B cell (primary cell): ENCODE measurements around the gene SMARCA4. TPM values are rescaled to one million over a fixed set of nuclear protein-coding genes. Genes with fewer than 3 reads are reported as not detected.

Experiments used
- ATAC-seq: fragments of 200-7000 bp; cut with Tn5 transposase; one replicate; pipeline ENCODE4 v1.10.0; 2021; ENCODE audit warnings: low read depth, mild to moderate bottlenecking, moderate number of reproducible peaks, moderate library complexity
- CTCF ChIA-PET: fragments of 350-600 bp; sonication (Branson Sonifier 250); formaldehyde crosslinking; loops from one replicate; lab custom pipeline; 2021; ENCODE audit warnings: antibody characterized with exemption, inconsistent platforms; lab: Charles Lee
- POLR2A ChIA-PET: fragments of 350-600 bp; sonication (Branson Sonifier 250); formaldehyde crosslinking; loops from one replicate; lab custom pipeline; 2021; ENCODE audit warnings: antibody characterized with exemption; lab: Charles Lee
- DNase-seq: peaks from one replicate; pipeline ENCODE4 v3.0.0; 2013
- H2AFZ ChIP-seq: 2 replicates; pipeline ENCODE4 v1.6.1; 2012; ENCODE audit warnings: mild to moderate bottlenecking, low read depth, low read length; ENCODE audit not compliant: insufficient read depth, poor library complexity, severe bottlenecking
- H3K27ac ChIP-seq, 2 donors: 1 replicate in 1 of 2; 2 replicates in 1 of 2; pipeline ENCODE4 v1.5.1; 2012 to 2013; ENCODE audit warnings: low read length in 2 of 2, mild to moderate bottlenecking in 2 of 2, moderate library complexity in 1 of 2
- H3K27me3 ChIP-seq, 4 experiments: fragments of 200-600 bp in 1 of 4; sonication (generic) in 1 of 4; replicated peaks in 1 of 4; 1 replicate in 2 of 4; 2 replicates in 2 of 4; pipeline versions ENCODE4 v1.6.1 to v1.7.0; 2013 to 2016; ENCODE audit warnings: low read length in 3 of 4, mild to moderate bottlenecking in 2 of 4, mixed read lengths in 1 of 4, moderate library complexity in 1 of 4; ENCODE audit not compliant: insufficient read depth in 4 of 4, control insufficient read depth in 3 of 4; ENCODE audit errors: control extremely low read depth in 1 of 4
- H3K36me3 ChIP-seq, 2 experiments: replicated peaks in 1 of 2; 1 replicate in 1 of 2; 2 replicates in 1 of 2; pipeline versions ENCODE4 v1.6.1 to v1.7.1; 2013; ENCODE audit warnings: low read length in 1 of 2; ENCODE audit not compliant: insufficient read depth in 2 of 2, control insufficient read depth in 1 of 2; ENCODE audit errors: control extremely low read depth in 1 of 2, extremely low read depth in 1 of 2
- H3K4me1 ChIP-seq, 2 donors: fragments of 200-600 bp in 1 of 2; sonication (generic) in 1 of 2; 1 replicate in 1 of 2; 2 replicates in 1 of 2; pipeline versions ENCODE4 v1.5.1 to v1.6.1; 2013 to 2017; ENCODE audit warnings: low read length in 2 of 2; ENCODE audit not compliant: control insufficient read depth in 2 of 2, insufficient read depth in 2 of 2
- H3K4me2 ChIP-seq: replicated peaks from 2 replicates; pipeline ENCODE3; 2012; ENCODE audit warnings: mild to moderate bottlenecking, low read depth, low read length; ENCODE audit not compliant: poor library complexity, severe bottlenecking
- H3K4me3 ChIP-seq, 5 experiments: fragments of 200-600 bp in 1 of 5; sonication (generic) in 1 of 5; 1 replicate in 3 of 5; 2 replicates in 2 of 5; pipeline versions ENCODE4 v1.5.1 to v1.7.0; 2011 to 2016; ENCODE audit warnings: low read length in 4 of 5, mild to moderate bottlenecking in 4 of 5, low read depth in 2 of 5, control low read depth in 1 of 5, moderate library complexity in 1 of 5; ENCODE audit not compliant: insufficient read depth in 1 of 5; ENCODE audit errors: control extremely low read depth in 1 of 5, extremely low read depth in 1 of 5
- H3K79me2 ChIP-seq: fragments of 200-600 bp; sonication (generic); one replicate; pipeline ENCODE4 v1.6.0; 2016; ENCODE audit warnings: low read length; ENCODE audit not compliant: control insufficient read depth, insufficient read depth
- H3K9ac ChIP-seq: fragments of 200-600 bp; sonication (generic); 2 replicates; pipeline ENCODE4 v1.6.1; 2017; ENCODE audit warnings: mild to moderate bottlenecking, low read length, moderate library complexity
- H3K9me3 ChIP-seq, 3 donors: one replicate each; pipeline versions ENCODE4 v1.6.1 to v1.7.1; 2013; ENCODE audit warnings: low read length in 2 of 3; ENCODE audit not compliant: control insufficient read depth in 2 of 3, insufficient read depth in 1 of 3; ENCODE audit errors: control extremely low read depth in 1 of 3
- H4K20me1 ChIP-seq: 2 replicates; pipeline ENCODE4 v1.6.0; 2012; ENCODE audit warnings: mild to moderate bottlenecking, low read length; ENCODE audit not compliant: insufficient read depth, control insufficient read depth, poor library complexity, severe bottlenecking
- H3K27ac Mint-ChIP-seq: one replicate; pipeline ENCODE4 v1.8.0; 2021; ENCODE audit warnings: mixed read lengths
- H3K27me3 Mint-ChIP-seq: one replicate; pipeline ENCODE4 v1.8.0; 2021; ENCODE audit warnings: mixed read lengths
- H3K4me1 Mint-ChIP-seq: one replicate; pipeline ENCODE4 v1.8.0; 2021; ENCODE audit warnings: mixed read lengths
- H3K4me3 Mint-ChIP-seq: one replicate; pipeline ENCODE4 v1.8.0; 2021; ENCODE audit warnings: mixed read lengths
- H3K9me3 Mint-ChIP-seq: one replicate; pipeline ENCODE4 v1.8.0; 2022; ENCODE audit warnings: mixed read lengths; ENCODE audit not compliant: insufficient read depth
- CTCF ChIP-seq: fragments of 200-600 bp; IDR thresholded peaks from one replicate; pipeline ENCODE4 v1.8.0; 2022; ENCODE audit warnings: antibody characterized with exemption, mild to moderate bottlenecking
- EZH2 ChIP-seq: IDR thresholded peaks from 2 replicates; pipeline ENCODE4 v1.6.1; 2012; ENCODE audit warnings: borderline replicate concordance, low read depth, mild to moderate bottlenecking, moderate library complexity, low read length; ENCODE audit not compliant: insufficient read depth, poor library complexity, severe bottlenecking
- WGBS: methylation state at CpG from one replicate; pipeline ENCODE4 v1.1.5; 2013; ENCODE audit warnings: missing lambda C conversion rate; ENCODE audit not compliant: insufficient coverage; 5-methylcytosine and 5-hydroxymethylcytosine counted together
- intact Hi-C: fragments of 100-400 bp; cut with micrococcal nuclease; formaldehyde crosslinking; loops from one replicate; pipeline ENCODE4 v1.10.0; 2022
- polyA plus RNA-seq: library from polyadenylated mRNA; depleted of rRNA; stranded (reverse); fragments of >200 nt; gene quantifications from 2 replicates; pipeline ENCODE4 v1.2.3, GENCODE V29; 2012
- total RNA-seq, 2 donors: library from RNA; stranded (reverse); fragments of 120-200 nt in 1 of 2; gene quantifications; 1 replicate in 1 of 2; 2 replicates in 1 of 2; pipeline versions ENCODE4 v1.2.3 to v1.2.4, GENCODE V29; 2013 to 2022

Gene SMARCA4
- total and polyA plus RNA-seq, 2 donors (not counting 1 experiment from before 2014, with no cell fraction given) = 49.7 to 82.3 TPM

- TF ChIP-seq CTCF = no peak
- TF ChIP-seq EZH2 = no peak
- Histone ChIP-seq H3K27me3 (no peaks in the 10 kb centered on the region), H3K27ac (no peak overlapping the region), H3K36me3 (peaks cover 0 to 51% of the 10 kb centered on the region in 2 experiments), H3K4me2 (no peak overlapping the region), H3K79me2 (peaks cover 11% of the 10 kb centered on the region), H3K9ac (no peak overlapping the region), H2AFZ (no peak overlapping the region), H3K9me3 (no peaks in the 10 kb centered on the region), H4K20me1 (peaks cover 7% of the 10 kb centered on the region), H3K4me3 (no peak overlapping the region), H3K4me1 (no peaks in the 10 kb centered on the region)
- H3K27ac Mint-ChIP-seq = no peak overlapping the region
- ATAC-seq (no peak), DNase-seq (no peak)
- POLR2A ChIA-PET = no interaction called here
- no peak overlapping the region for H3K4me3 Mint-ChIP-seq
- no peaks in the 10 kb centered on the region for H3K27me3 Mint-ChIP-seq
- H3K4me1 Mint-ChIP-seq = no peaks in the 10 kb centered on the region
- H3K9me3 Mint-ChIP-seq = no peaks in the 10 kb centered on the region
- WGBS = 100% methylated on average over 7 of the region's 7 CpGs
- CTCF ChIA-PET = interaction anchor here (0.6 kb wide), 2 partner anchors 26 to 105 kb away, joined by 3 read pairs; no protein-coding TSS in a partner anchor
- intact Hi-C loops = no loop called here
Measured at GRCh38 chr19:10998666-10999065, 37.8 kb downstream of the SMARCA4 start.

- no peak overlapping the region for H3K4me3 Mint-ChIP-seq
- WGBS = 100% methylated on average over 3 of the region's 5 CpGs
- no peak for ATAC-seq
Measured at GRCh38 chr19:11005521-11005920, 44.7 kb downstream of the SMARCA4 start.

More at GRCh38 chr19:11005521-11005920, 44.7 kb downstream of the SMARCA4 start:
- Histone ChIP-seq H3K27me3 (no peaks in the 10 kb centered on the region), H3K9ac (no peak overlapping the region), H3K4me2 (no peak overlapping the region), H3K27ac (no peak overlapping the region), H2AFZ (no peak overlapping the region), H3K4me3 (no peak overlapping the region), H3K79me2 (no peaks in the 10 kb centered on the region), H3K36me3 (peaks cover 0 to 20% of the 10 kb centered on the region in 2 experiments), H4K20me1 (no peaks in the 10 kb centered on the region), H3K4me1 (no peaks in the 10 kb centered on the region), H3K9me3 (no peaks in the 10 kb centered on the region)
- Mint-ChIP-seq H3K27me3 (no peaks in the 10 kb centered on the region), H3K4me1 (no peaks in the 10 kb centered on the region), H3K9me3 (no peaks in the 10 kb centered on the region), H3K27ac (no peak overlapping the region)
- ChIA-PET POLR2A (interaction anchor here (0.6 kb wide), 1 partner anchor 63 kb away, joined by 4 read pairs; no protein-coding TSS in a partner anchor), CTCF (interaction anchor here (1.0 kb wide), 1 partner anchor 64 kb away, joined by 3 read pairs; no protein-coding TSS in a partner anchor)
- DNase-seq = no peak
- intact Hi-C loops = no loop called here
- no peak for TF ChIP-seq CTCF
- no peak for TF ChIP-seq EZH2
